ENCODE results near the gene PARVA.

GRCh38 chr11:12532580-12532979 is 155.2 kb downstream of the PARVA start:
- TF ChIP-seq, protein P1, sequence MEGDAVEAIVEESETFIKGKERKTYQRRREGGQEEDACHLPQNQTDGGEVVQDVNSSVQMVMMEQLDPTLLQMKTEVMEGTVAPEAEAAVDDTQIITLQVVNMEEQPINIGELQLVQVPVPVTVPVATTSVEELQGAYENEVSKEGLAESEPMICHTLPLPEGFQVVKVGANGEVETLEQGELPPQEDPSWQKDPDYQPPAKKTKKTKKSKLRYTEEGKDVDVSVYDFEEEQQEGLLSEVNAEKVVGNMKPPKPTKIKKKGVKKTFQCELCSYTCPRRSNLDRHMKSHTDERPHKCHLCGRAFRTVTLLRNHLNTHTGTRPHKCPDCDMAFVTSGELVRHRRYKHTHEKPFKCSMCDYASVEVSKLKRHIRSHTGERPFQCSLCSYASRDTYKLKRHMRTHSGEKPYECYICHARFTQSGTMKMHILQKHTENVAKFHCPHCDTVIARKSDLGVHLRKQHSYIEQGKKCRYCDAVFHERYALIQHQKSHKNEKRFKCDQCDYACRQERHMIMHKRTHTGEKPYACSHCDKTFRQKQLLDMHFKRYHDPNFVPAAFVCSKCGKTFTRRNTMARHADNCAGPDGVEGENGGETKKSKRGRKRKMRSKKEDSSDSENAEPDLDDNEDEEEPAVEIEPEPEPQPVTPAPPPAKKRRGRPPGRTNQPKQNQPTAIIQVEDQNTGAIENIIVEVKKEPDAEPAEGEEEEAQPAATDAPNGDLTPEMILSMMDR (IDR thresholded peaks at IDR 0.05; ENCODE audit: low read depth, low read length) = no peak
- TF ChIP-seq POLR2A (IDR thresholded peaks at IDR 0.05; ENCODE audit: extremely low read depth, insufficient read length) = no peak
